ENCODE measurements around the gene RPS6KB2.

DNA sequence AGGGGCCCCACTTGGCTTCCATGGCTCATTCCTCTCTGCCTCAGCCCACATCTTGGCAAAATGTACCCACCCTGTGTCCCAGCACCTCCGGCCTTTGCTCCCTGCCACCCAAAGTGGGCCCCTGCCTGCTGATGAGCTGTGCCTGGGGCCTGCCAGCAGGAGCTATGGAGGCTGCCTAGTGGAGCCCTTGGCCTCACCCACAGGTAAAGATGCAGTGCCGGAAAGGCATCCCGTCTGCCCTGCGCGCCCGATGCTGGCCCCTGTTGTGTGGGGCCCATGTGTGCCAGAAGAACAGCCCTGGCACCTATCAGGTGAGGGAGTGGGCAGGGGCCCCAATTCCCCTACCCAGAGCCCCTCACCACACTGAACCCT is 23.1 kb upstream of the RPS6KB2 start:
- TF ChIP-seq CEBPB (IDR thresholded peaks at IDR 0.05): no peak
- TF ChIP-seq, protein P1, sequence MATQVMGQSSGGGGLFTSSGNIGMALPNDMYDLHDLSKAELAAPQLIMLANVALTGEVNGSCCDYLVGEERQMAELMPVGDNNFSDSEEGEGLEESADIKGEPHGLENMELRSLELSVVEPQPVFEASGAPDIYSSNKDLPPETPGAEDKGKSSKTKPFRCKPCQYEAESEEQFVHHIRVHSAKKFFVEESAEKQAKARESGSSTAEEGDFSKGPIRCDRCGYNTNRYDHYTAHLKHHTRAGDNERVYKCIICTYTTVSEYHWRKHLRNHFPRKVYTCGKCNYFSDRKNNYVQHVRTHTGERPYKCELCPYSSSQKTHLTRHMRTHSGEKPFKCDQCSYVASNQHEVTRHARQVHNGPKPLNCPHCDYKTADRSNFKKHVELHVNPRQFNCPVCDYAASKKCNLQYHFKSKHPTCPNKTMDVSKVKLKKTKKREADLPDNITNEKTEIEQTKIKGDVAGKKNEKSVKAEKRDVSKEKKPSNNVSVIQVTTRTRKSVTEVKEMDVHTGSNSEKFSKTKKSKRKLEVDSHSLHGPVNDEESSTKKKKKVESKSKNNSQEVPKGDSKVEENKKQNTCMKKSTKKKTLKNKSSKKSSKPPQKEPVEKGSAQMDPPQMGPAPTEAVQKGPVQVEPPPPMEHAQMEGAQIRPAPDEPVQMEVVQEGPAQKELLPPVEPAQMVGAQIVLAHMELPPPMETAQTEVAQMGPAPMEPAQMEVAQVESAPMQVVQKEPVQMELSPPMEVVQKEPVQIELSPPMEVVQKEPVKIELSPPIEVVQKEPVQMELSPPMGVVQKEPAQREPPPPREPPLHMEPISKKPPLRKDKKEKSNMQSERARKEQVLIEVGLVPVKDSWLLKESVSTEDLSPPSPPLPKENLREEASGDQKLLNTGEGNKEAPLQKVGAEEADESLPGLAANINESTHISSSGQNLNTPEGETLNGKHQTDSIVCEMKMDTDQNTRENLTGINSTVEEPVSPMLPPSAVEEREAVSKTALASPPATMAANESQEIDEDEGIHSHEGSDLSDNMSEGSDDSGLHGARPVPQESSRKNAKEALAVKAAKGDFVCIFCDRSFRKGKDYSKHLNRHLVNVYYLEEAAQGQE (IDR thresholded peaks at IDR 0.05; ENCODE audit: low read depth): no peak
- no peak for TF ChIP-seq YY1 (IDR thresholded peaks at IDR 0.05; ENCODE audit: low read depth)
- TF ChIP-seq RAD21 (IDR thresholded peaks at IDR 0.05; ENCODE audit: low read depth): no peak
- TF ChIP-seq TEAD4 (IDR thresholded peaks at IDR 0.05): no peak
- TF ChIP-seq TAF1 (IDR thresholded peaks at IDR 0.05; ENCODE audit: low read depth): no peak
- TF ChIP-seq, protein P2, sequence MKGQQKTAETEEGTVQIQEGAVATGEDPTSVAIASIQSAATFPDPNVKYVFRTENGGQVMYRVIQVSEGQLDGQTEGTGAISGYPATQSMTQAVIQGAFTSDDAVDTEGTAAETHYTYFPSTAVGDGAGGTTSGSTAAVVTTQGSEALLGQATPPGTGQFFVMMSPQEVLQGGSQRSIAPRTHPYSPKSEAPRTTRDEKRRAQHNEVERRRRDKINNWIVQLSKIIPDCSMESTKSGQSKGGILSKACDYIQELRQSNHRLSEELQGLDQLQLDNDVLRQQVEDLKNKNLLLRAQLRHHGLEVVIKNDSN (IDR thresholded peaks at IDR 0.05): no peak
- no peak for TF ChIP-seq EP300 (IDR thresholded peaks at IDR 0.05; ENCODE audit: borderline replicate concordance)
- TF ChIP-seq, protein P3, sequence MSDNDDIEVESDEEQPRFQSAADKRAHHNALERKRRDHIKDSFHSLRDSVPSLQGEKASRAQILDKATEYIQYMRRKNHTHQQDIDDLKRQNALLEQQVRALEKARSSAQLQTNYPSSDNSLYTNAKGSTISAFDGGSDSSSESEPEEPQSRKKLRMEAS (IDR thresholded peaks at IDR 0.05): no peak
- no peak for TF ChIP-seq ZBTB7A (IDR thresholded peaks at IDR 0.05; ENCODE audit: low read depth)
- TF ChIP-seq EGR1 (IDR thresholded peaks at IDR 0.05): no peak
- no peak for TF ChIP-seq CREB1 (IDR thresholded peaks at IDR 0.05; ENCODE audit: low read depth)

Measured in Ishikawa (cell line).